Left colon (tissue), 2 donors: ENCODE data around the gene SHPK. TPM values are rescaled to one million over a fixed set of nuclear protein-coding genes. Genes with fewer than 3 reads are reported as not detected.

Experiments used
- ATAC-seq: fragments of 200-7000 bp; cut with Tn5 transposase; one replicate; pipeline ENCODE4 v1.9.1; 2020; ENCODE audit warnings: mild to moderate bottlenecking, moderate library complexity
- DNase-seq, 2 donors: peaks; one replicate each; pipeline ENCODE4 v3.0.0-alpha.2; 2020
- intact Hi-C, 2 donors: fragments of 100-400 bp; cut with DNase I in 1 of 2; cut with micrococcal nuclease in 1 of 2; formaldehyde crosslinking; loops; one replicate each; pipeline versions ENCODE4 v1.11.2 to v1.14.0; 2022; cut with DNase I, micrococcal nuclease
- long read RNA-seq: library from polyadenylated mRNA; unstranded; transcript quantifications from one replicate; pipeline ENCODE4 v2.0.0, GENCODE V29; 2021
- total RNA-seq, 2 donors: library from RNA; stranded (reverse); fragmentation: NEBNext Ultra II Directional; extraction: Animal tissue kit (Norgen Biotek cat#: 25700); gene quantifications; one replicate each; pipeline ENCODE4 v1.2.1, GENCODE V29; 2021
- donor health status: DM: no; HTN: no; CAD: no.
- donor health status: DM: yes; HTN: yes; CAD: no.

Gene SHPK, protein sequence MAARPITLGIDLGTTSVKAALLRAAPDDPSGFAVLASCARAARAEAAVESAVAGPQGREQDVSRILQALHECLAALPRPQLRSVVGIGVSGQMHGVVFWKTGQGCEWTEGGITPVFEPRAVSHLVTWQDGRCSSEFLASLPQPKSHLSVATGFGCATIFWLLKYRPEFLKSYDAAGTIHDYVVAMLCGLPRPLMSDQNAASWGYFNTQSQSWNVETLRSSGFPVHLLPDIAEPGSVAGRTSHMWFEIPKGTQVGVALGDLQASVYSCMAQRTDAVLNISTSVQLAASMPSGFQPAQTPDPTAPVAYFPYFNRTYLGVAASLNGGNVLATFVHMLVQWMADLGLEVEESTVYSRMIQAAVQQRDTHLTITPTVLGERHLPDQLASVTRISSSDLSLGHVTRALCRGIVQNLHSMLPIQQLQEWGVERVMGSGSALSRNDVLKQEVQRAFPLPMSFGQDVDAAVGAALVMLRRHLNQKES
- total RNA-seq = 10 to 100 TPM; 19.1 to 19.6 TPM
- long read RNA-seq, transcript SHPK-201 (7 exons, 3,838 nt) = major isoform, 20 of 33 reads
- long read RNA-seq, partial matches to known transcripts = 13 of 33 reads
- long read RNA-seq, other reads (novel, unspliced or antisense) = 0 of 33 reads

DNA sequence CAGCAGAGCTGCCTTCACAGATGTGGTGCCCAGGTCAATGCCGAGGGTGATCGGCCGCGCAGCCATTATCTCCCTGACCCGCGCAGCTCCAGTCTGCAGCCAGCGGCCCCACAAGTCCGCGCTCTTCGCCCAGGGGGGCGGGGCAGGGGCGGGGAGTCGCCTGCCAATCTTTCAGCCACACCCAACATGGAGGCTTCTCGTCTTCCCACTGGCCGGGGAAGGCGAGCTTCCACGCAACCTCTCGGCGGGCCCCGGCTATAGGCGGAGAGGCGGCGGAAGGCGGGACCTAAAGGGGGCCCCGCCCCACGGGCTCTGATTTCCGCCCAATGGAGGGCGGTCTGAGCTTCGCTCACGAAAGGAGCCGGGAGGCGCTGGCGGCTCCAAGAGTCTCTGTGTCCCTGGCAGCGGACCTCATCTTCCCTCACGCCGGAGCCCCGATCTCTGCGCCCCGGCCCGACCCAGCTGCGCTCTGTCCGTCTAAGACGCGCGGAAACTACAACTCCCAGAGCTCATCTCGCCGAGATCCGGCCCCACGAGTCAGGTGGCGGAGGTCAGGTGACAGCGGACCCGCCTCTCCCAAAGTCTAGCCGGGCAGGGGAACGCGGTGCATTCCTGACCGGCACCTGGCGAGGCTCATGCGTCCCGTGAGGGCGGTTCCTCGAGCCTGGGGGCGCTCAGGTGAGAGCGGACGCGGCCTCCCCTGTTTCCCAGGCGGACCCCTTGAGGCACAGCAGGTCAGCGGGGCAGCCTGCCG is at the start of gene SHPK, which contains the start of gene CTNS:
TSS of gene SHPK (minus strand) at position 97 of the 754 bp plus-strand sequence. CDS start at position 66, 31 bp downstream.
TSS of gene CTNS (plus strand) at position 607 of the 754 bp plus-strand sequence. CDS start 3,447 bp downstream, outside the sequence.
- DNase-seq (peak; percentile 96 to 97), ATAC-seq (peak; percentile 93)
- intact Hi-C loops = no loop called here

DNA sequence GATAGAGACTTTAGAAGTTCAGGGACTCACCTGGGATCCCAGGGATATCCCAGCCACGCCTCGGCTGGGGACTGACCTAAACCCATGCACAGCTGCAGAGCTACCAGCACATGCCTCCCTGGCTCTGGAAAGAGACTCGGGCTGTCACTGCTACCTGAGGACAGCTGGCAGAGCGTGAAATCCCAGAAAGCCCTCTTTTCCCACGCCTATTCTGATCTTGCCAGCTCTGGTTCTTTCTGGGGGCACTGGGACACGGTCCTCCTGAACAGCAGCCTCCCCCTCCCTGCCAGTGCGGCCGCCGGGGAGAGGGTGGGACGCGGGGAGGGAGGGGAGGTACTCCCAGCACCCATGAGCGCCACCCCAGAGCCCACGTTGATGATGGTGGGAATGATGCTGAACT is 49.1 kb upstream of the SHPK start:
- ATAC-seq (no peak), DNase-seq (no peak)
- intact Hi-C loops = no loop called here

DNA sequence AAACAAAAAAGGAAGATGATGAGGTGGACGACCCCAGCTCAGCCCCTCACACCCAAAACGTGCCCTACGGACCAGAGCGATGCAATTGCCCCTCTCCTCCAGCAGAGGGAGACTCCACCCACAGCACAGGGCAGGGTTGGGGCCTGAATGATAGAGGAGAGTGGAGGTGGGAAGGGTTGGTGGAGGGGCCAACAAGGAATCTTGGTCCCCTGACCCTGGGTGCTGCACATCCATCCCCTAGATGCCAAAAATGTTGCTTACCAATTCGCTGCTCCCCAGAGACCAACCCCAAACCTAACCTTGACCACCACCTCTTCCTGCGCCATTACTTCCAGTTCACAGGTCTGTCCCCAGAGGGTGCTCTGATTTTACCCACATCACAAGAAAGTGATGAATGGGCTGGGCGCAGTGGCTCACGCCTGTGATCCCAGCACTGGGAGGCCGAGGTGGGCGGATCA is 47.0 kb upstream of the SHPK start:
- ATAC-seq (peak; percentile 78), DNase-seq (peak in 1 of 2 donors; percentile 43)
- intact Hi-C loops = no loop called here

DNA sequence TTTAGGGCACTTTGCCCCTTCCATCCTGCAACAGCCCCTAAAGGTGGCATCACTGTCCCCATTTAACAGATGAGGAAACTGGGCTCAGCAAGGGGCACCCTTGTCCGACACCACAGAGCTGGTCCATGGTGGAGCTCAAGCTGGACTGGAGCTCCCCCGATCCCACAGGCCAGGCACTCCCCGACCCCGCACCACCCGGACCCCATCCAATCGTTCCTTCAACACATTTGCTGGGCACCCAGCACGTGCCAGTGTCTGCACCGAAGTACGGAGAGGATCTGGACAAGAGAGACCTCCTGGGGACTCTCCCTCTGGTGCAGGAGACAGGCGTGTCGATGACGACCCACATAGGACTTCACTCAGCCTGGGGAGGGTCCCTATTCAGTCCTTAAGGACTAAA is 46.0 kb upstream of the SHPK start:
- intact Hi-C loops = no loop called here
- ATAC-seq (no peak), DNase-seq (no peak)

DNA sequence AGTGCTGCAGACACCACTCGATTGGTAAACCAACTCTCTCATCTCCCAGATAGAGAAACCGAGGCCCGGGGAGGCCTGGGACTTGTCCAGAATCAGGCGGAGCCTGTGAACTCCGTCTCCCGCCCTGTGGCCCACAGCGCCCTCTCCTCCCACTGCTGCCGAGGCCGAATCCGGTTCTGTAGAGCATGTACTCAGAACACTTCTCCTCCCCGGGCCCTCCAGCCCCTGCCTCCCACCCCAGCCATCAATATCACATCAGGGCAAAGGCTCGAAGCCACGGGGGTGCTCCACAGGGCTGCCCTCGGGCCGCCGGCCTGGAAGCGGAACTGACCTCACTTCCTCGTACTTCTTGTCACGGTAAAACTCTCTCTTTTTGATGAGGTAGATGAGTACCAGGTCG is 45.5 kb upstream of the SHPK start:
- ATAC-seq (no peak), DNase-seq (no peak)
- intact Hi-C loops = no loop called here

DNA sequence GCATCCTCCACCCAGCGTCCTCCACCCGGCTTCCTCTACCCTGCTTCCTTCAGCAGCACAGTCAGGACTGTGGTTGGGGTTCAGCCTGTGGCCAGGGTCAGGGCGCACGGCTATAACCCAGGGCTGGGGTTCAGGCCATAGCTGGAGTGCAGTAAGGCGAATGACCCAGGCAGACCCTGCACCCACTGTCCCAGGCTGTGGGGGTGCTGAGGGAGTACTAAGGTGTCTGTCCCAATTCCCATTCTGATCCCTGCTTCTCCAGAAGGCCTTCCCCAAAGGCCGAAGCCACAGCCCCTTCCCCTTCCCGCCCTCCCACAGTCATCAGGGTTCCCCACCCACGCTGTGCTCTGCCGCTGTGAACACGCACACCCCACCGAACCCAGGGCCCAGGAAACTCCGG is 45.0 kb upstream of the SHPK start:
- ATAC-seq = no peak
- no peak for DNase-seq
- intact Hi-C loops = no loop called here

DNA sequence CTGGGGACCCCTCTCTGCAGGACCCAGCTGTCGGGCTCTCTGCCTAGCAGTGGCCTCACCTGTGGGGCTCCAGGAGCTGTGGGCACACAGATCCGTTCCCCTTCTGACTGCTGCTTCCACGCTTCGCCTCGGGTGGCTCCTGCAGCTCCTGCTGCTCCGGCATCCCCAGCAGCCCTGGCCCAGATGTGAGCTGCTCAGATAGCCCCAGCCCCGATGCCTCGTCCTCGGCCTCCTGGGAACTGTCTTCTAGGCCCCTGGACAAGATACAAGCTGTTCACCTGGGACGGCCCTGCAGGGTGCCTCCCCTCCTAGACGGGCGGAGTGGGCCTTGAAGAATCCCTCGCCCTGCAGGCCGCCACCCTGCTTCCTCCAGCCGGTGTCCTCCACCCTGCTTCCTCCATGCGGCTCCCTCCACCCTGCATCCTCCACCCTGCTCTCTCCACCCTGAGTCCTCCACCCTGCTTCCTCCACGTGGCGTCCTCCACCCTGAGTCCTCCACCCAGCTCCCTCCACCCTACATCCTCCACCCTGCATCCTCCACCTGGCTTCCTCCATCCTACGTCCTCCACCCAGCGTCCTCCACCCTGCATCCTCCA is 43.6 kb upstream of the SHPK start:
- DNase-seq (no peak), ATAC-seq (peak; percentile 59)
- intact Hi-C loops = no loop called here

DNA sequence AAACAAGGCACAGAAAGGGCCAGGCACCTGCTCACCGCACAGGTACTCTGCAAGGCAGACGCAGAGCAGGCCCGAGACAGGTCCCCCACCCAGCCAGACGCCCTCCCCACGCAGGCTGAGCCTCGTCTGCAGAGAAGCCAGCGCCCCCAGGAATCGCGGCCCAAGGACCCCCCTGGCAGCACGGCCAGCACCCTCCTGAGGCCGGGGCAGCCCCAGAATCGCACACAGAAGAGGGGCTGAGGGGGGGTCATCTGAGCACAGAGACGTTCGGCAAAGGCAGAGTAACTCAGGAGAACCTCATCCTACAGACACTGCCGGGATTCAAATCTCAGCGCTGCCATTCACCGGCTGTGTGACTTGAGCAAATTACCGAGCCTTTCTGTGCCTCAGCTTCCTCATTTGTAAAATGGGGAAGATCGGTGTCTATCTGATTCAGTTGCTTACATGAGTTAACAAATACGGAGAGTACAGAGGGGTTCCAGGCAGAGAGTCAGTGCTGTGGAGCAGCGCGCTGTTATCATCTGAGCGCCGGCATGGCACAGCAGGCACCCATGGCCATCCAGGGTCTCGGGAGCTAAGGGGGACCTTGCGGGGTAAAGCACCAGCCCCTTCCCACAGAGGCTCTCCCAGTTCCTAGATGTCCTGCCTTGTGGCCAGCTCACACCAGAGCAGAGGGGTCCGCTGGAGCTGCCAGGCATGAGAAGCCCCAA is 42.9 kb upstream of the SHPK start:
- no peak for ATAC-seq

DNA sequence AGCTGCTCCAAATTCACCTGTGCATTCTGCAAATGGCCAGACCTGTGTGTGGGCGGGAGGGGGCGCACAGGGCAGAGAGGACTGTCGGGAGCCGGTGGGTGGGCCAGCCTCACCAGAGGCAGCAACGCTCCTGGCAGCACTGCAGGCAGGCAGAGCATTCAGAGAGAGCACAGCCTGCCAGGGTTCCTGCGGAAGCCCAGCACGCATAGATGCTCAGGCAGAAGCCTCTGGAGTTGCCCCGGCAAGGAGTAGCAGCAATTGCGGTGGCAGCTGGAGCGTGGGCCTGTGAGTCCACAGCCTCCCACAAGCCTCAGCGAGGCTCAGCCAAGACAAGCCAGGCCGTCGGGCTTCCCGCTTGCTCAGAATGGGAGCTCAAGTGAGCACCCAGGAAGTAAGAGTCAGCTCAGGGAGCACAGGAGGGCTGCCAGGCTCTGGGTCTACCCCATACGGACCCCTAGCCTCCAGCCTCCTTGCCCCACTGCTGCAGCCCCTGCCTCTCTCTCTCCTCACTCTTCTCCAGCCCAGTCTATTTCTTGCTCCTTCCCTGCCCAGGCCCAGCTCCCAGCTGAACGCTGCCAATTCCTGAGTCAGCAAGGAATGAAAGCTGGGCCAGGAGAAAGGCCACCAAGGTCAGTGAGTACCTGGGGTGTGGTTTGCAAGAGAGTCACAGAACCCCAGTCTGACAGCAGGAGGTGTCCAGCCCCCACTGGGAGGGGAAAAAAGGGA is 42.2 kb upstream of the SHPK start:
- intact Hi-C loops = no loop called here
- DNase-seq (no peak), ATAC-seq (no peak)

More for the DNA sequence above, 42.9 kb upstream of the SHPK start:
- no peak for DNase-seq
- intact Hi-C loops = no loop called here

DNA sequence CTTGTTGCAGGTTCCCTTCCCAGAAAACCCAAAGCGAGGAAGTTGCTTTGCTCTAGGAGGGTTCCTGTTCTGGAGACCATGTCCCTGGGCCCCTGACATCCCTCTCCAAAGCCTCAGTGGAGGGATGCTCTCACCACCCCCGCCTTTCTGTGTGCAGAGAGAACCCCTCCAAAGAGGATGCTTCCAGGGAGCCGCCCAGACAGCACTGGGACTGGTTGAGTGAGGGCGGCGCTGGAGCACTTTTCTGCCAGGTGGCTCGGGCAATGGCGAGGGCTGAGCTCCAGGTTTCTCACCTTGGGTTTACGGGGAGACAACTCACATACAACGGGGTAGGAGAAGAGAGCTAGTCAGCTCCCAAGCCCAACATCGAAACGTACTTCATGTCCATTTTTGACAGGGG is 39.8 kb upstream of the SHPK start:
- ATAC-seq (no peak), DNase-seq (no peak)
- intact Hi-C loops = no loop called here

DNA sequence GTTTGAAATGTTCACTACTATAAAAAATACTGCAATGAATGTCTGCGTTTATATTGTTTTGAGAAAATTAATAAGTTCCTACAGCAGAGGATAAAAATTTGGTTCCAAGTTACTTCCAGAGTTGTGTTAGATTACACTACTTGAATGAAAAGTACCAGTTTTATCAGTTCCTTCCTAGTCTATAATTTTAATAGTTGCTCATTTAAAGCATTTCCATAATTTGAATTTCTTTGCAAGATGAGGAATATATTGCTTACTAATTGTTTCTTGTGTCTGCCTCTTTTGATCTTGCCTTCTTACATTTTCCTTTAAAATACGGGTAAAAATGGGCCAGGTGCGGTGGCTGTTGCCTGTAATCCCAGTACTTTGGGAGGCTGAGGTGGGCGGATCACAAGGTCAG is 36.5 kb upstream of the SHPK start:
- intact Hi-C loops = no loop called here
- DNase-seq = no peak
- ATAC-seq = no peak

DNA sequence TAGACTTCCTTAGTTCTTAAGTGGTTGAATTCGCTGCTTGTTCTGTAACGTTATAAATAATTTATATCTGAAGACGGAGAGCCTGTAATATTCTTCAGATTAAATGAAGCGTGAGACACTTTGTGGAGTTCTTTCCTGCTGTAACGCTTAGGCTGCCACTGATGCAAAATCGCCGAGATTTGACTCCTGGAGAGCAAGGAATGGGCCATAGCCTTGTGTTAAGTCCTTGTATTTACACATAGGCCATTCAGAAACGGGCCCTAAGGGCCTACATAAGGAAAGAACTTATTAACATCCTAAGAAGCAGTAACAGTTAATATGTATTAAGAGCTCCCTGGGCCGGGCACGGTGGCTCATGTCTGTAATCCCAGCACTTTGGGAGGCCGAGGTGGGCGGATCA is 33.5 kb upstream of the SHPK start:
- no peak for DNase-seq
- intact Hi-C loops = no loop called here
- ATAC-seq = no peak

DNA sequence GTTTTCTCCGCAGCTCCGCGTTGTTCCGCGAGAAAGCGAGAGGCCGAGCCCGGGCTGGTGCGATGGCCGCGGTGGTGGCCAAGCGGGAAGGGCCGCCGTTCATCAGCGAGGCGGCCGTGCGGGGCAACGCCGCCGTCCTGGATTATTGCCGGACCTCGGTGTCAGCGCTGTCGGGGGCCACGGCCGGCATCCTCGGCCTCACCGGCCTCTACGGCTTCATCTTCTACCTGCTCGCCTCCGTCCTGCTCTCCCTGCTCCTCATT is 33.0 kb upstream of the SHPK start:
- intact Hi-C loops = no loop called here
- DNase-seq (no peak), ATAC-seq (no peak)

DNA sequence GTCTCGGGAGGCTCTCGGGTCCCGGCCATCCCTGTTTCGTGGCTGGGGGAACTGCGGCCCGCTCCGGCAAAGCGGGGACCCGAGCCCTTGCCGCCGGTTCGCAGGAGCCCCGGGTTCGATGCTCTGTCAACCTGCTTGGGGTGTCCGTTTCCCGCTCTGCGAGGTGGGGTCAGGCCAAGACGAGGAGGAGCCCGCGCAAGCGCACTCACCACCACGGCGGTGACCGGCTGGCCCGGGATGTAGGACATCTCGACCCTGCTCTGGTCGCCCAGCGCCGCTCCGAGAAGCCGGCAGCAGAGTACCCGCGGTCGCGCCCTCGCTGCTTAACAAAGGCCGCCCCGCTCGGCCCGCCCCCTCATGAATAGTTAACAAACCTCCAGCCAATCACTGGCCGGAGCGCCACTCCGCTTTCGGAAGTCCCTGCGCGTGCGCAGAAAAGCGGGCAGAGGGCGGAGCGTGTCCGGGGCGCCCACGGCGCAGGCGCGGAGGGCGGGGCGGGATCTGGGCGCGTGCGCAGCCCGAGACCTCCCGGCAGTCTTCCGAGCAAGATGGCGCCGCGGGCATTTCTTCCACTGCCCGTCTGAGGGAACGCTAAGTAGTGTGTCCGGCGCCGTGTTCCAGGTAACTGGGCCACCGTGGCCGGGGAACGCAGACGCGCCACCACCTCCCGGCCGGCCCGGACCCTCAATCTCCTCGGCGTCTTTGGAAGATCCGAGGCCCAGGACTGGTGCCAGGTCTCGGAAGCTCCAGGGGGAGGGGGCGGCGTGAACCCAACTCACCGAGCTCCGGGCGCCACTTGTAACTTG is 32.4 kb upstream of the SHPK start, which contains the start of the genes EMC6 and TAX1BP3:
TSS of gene EMC6 (plus strand) at position 534 of the 806 bp plus-strand sequence. CDS start 335 bp downstream, outside the sequence.
TSS of gene TAX1BP3 (minus strand) at position 300 of the 806 bp plus-strand sequence. CDS start at position 248, 52 bp downstream.
- DNase-seq = peak; percentile 98 to 99

DNA sequence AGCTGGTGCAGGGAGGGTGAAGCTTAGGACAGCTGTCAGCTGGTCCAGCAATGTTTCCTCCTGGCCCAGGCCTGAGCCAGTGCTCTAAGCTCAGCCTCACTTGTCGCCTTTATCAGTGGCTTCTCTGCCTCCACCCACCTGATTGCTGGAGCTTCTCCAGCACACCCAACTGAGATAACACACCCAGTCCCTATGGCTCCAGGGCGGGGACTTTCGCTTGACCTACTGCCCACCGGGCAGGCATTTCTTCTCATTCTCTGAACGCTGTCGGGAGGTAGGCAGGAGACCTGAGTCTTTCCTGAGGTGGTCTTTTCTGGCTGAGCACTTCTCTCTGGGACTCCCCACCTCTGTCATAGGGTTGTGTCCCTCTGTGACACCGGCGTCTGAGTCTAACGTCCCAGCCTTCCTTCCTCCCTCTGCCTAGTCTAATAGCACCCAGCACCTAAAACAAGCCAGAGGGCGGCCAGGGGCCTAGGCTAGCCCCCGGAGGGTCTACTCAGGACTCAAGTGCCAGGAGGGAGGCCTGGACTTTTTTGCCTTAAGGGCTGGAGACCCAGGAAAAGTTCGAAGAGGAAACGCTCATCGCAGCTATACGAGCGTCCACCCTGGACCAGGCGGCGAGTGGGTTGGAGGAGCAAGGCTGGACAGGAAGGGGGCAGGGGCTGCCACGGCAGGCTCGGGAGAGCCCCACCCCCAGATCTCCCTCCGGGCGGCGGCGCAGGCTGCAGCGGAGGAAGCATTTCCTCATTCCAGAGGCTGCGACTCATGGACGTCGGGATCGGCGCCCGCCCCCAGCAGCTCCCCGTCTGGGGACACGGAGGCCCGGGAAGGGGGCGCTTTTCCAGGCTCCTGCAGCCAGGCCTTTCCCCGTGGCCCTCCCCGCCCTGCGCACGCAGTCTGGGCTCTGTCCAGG is 31.6 kb upstream of the SHPK start:
- intact Hi-C loops = no loop called here
- DNase-seq (peak; percentile 87 to 92), ATAC-seq (peak; percentile 79)

More for the DNA sequence above, 32.4 kb upstream of the SHPK start, which contains the start of the genes EMC6 and TAX1BP3:
- peak; percentile 81 for ATAC-seq
- intact Hi-C loops = no loop called here

DNA sequence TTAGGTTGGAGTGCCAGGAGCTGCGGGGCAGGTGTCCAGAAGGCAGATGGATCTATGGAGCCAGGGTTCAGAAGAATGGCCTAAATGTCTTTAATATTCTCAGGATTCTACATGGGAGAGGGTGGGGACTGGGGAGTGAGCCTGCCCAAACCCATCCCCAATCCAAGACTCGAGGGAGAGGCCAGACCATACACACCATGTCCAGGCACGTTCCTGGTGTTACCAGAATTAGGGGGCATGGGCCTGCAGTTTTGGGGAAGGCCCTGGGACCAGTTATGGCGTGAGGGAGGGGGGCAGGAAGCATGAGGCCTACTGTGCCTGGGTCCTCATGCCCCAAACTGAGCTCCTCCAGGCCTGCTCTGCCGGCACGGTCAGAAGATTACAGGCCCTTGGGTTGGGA is 30.5 kb upstream of the SHPK start:
- ATAC-seq (no peak), DNase-seq (no peak)
- intact Hi-C loops = no loop called here
